ENCODE data around the gene RAB19.
"Not testable (repeated sequence)": the region's sequence is repeated elsewhere in the genome, so short reads cannot be mapped to it uniquely, and the experiment has no call there.

RAB19 gene

GRCh38 chr7:140398821-140399220 lies 5.0 kb upstream of the RAB19 start:
- H3K4me3 ChIP-seq (ENCODE audit: low read depth, low read length), result no peak overlapping the region
- POLR2A ChIA-PET, result interaction anchor here (1.0 kb wide), 1 partner anchor 80 kb away, joined by 3 read pairs; no protein-coding TSS in a partner anchor
- no peak for TF ChIP-seq CTCF (IDR thresholded peaks at IDR 0.05; ENCODE audit: insufficient read depth, low read length, missing control alignments)
- no peak for DNase-seq (ENCODE audit: low read depth, low spot score)
- CTCF ChIA-PET, result interaction anchor here (1.0 kb wide), 1 partner anchor 12 kb away, joined by 3 read pairs; no protein-coding TSS in a partner anchor

- ChIA-PET CTCF (no interaction called here), POLR2A (no interaction called here)
- no peak for TF ChIP-seq CTCF (IDR thresholded peaks at IDR 0.05; ENCODE audit: insufficient read depth, low read length, missing control alignments)
- DNase-seq (ENCODE audit: low read depth, low spot score), result no peak
- no peak overlapping the region for H3K4me3 ChIP-seq (ENCODE audit: low read depth, low read length)
Measured at GRCh38 chr7:140400381-140400780, 3.5 kb upstream of the RAB19 start.

GRCh38 chr7:140402178-140402835 lies 1.6 kb upstream of the RAB19 start:
- DNase-seq (ENCODE audit: low read depth, low spot score), result no peak
- ChIA-PET CTCF (no interaction called here), POLR2A (no interaction called here)
- no peak overlapping the region for H3K4me3 ChIP-seq (ENCODE audit: low read depth, low read length)
- TF ChIP-seq CTCF (IDR thresholded peaks at IDR 0.05; ENCODE audit: insufficient read depth, low read length, missing control alignments), result no peak

- no peak for TF ChIP-seq CTCF (IDR thresholded peaks at IDR 0.05; ENCODE audit: insufficient read depth, low read length, missing control alignments)
- DNase-seq (ENCODE audit: low read depth, low spot score), result no peak
- H3K4me3 ChIP-seq (ENCODE audit: low read depth, low read length), result no peak overlapping the region
- CTCF ChIA-PET, result no interaction called here
- POLR2A ChIA-PET, result no interaction called here
Measured at GRCh38 chr7:140404565-140405065, 757 bp downstream of the RAB19 start.

GRCh38 chr7:140415361-140415760 lies 11.5 kb downstream of the RAB19 start:
- no peak for TF ChIP-seq CTCF (IDR thresholded peaks at IDR 0.05; ENCODE audit: insufficient read depth, low read length, missing control alignments)
- no peak overlapping the region for H3K4me3 ChIP-seq (ENCODE audit: low read depth, low read length)
- CTCF ChIA-PET, result no interaction called here

GRCh38 chr7:140415816-140416215 lies 12.0 kb downstream of the RAB19 start:
- DNase-seq (ENCODE audit: low read depth, low spot score); CTCF ChIA-PET; H3K4me3 ChIP-seq (ENCODE audit: low read depth, low read length); POLR2A ChIA-PET: not testable (repeated sequence)

More at GRCh38 chr7:140415361-140415760, 11.5 kb downstream of the RAB19 start:
- POLR2A ChIA-PET, result no interaction called here
- DNase-seq (ENCODE audit: low read depth, low spot score), result no peak

- CTCF ChIA-PET, result no interaction called here
- POLR2A ChIA-PET, result no interaction called here
- no peak for DNase-seq (ENCODE audit: low read depth, low spot score)
- no peak overlapping the region for H3K4me3 ChIP-seq (ENCODE audit: low read depth, low read length)
- no peak for TF ChIP-seq CTCF (IDR thresholded peaks at IDR 0.05; ENCODE audit: insufficient read depth, low read length, missing control alignments)
Measured at GRCh38 chr7:140416560-140416959, 12.7 kb downstream of the RAB19 start.
